HEK293 (cell line): ENCODE results near the gene METTL5.

Source experiments
- CTCF ChIA-PET: fragments of 350-600 bp; formaldehyde crosslinking; extraction: SDS; loops from one replicate; lab custom pipeline; 2021; ENCODE audit warnings: antibody characterized with exemption; lab: Yijun Ruan, JAX
- POLR2A ChIA-PET: fragments of 300-600 bp; formaldehyde crosslinking; extraction: SDS; loops from one replicate; lab custom pipeline; 2020; ENCODE audit warnings: antibody characterized with exemption, inconsistent platforms; lab: Yijun Ruan, JAX
- H3K27ac ChIP-seq: fragments of 200-500 bp; sonication (Bioruptor generic); 2 replicates; pipeline ENCODE4 v1.5.1; 2014; ENCODE audit warnings: low read depth, low read length, control low read depth, inconsistent platforms; ENCODE audit errors: extremely low read depth
- H3K36me3 ChIP-seq, 2 experiments: fragments of 200-500 bp in 1 of 2; sonication (Bioruptor generic) in 1 of 2; 1 replicate in 1 of 2; 2 replicates in 1 of 2; pipeline ENCODE4 v1.5.1; 2014 to 2017; ENCODE audit warnings: inconsistent platforms in 2 of 2, low read length in 2 of 2; ENCODE audit not compliant: control insufficient read depth in 2 of 2, insufficient read depth in 1 of 2
- H3K4me1 ChIP-seq: fragments of 200-500 bp; sonication (Bioruptor generic); 2 replicates; pipeline ENCODE4 v1.5.1; 2014; ENCODE audit warnings: mild to moderate bottlenecking, low read length, inconsistent platforms; ENCODE audit not compliant: control insufficient read depth, insufficient read depth
- H3K4me3 ChIP-seq: 2 replicates; pipeline ENCODE4 v1.5.1; 2011; ENCODE audit warnings: low read depth, mild to moderate bottlenecking, control low read depth, low read length, moderate library complexity
- H3K9me3 ChIP-seq: fragments of 200-500 bp; sonication (Bioruptor generic); 2 replicates; pipeline ENCODE4 v1.5.1; 2014; ENCODE audit warnings: low read depth, low read length, inconsistent platforms; ENCODE audit not compliant: control insufficient read depth, insufficient read depth
- GLI4 ChIP-seq: fragments of 450-650 bp; formaldehyde crosslinking; IDR thresholded peaks from 2 replicates; pipeline ENCODE4 v1.5.1; 2016; ENCODE audit warnings: missing biosample characterization, missing genetic modification characterization
- KLF10 ChIP-seq: fragments of 450-650 bp; IDR thresholded peaks from 2 replicates; pipeline ENCODE4 v1.5.1; 2018; ENCODE audit warnings: missing biosample characterization, mild to moderate bottlenecking, missing genetic modification characterization
- KLF9 ChIP-seq: fragments of 450-650 bp; formaldehyde crosslinking; IDR thresholded peaks from 2 replicates; pipeline ENCODE4 v1.5.1; 2016; ENCODE audit warnings: missing biosample characterization, missing genetic modification characterization, low read depth
- OSR2 ChIP-seq: fragments of 450-650 bp; formaldehyde crosslinking; IDR thresholded peaks from 2 replicates; pipeline ENCODE4 v1.5.1; 2016; ENCODE audit warnings: missing biosample characterization, missing genetic modification characterization
- OVOL3 ChIP-seq: fragments of 450-650 bp; formaldehyde crosslinking; IDR thresholded peaks from 2 replicates; pipeline ENCODE4 v1.5.1; 2016; ENCODE audit warnings: missing biosample characterization, missing genetic modification characterization
- SALL2 ChIP-seq: fragments of 450-650 bp; formaldehyde crosslinking; IDR thresholded peaks from 2 replicates; pipeline ENCODE4 v1.5.0; 2017; ENCODE audit warnings: missing biosample characterization, mild to moderate bottlenecking, missing genetic modification characterization, borderline replicate concordance
- SCRT2 ChIP-seq: fragments of 450-650 bp; formaldehyde crosslinking; IDR thresholded peaks from 2 replicates; pipeline ENCODE4 v1.5.1; 2016; ENCODE audit warnings: missing biosample characterization, missing genetic modification characterization
- SP7 ChIP-seq: fragments of 450-650 bp; formaldehyde crosslinking; IDR thresholded peaks from 2 replicates; pipeline ENCODE4 v1.5.1; 2016; ENCODE audit warnings: missing biosample characterization, missing genetic modification characterization
- TCF7L2 ChIP-seq: IDR thresholded peaks from 2 replicates; pipeline ENCODE4 v1.6.1; 2011; ENCODE audit warnings: low read depth, mild to moderate bottlenecking, inconsistent platforms, low read length, moderate library complexity, borderline replicate concordance
- YY2 ChIP-seq: fragments of 450-650 bp; formaldehyde crosslinking; IDR thresholded peaks from 2 replicates; pipeline ENCODE4 v1.5.1; 2016; ENCODE audit warnings: missing biosample characterization, missing genetic modification characterization
- ZBTB11 ChIP-seq: fragments of 450-650 bp; formaldehyde crosslinking; conservative IDR thresholded peaks from 2 replicates; pipeline ENCODE4 v1.5.1; 2016; ENCODE audit warnings: low read depth, missing biosample characterization, missing genetic modification characterization
- ZBTB7A ChIP-seq: fragments of 450-650 bp; formaldehyde crosslinking; IDR thresholded peaks from 2 replicates; pipeline ENCODE4 v1.5.1; 2016; ENCODE audit warnings: low read depth, missing biosample characterization, missing genetic modification characterization
- ZNF121 ChIP-seq: fragments of 450-650 bp; formaldehyde crosslinking; IDR thresholded peaks from 2 replicates; pipeline ENCODE4 v1.5.1; 2016; ENCODE audit warnings: missing biosample characterization, missing genetic modification characterization
- ZNF155 ChIP-seq: fragments of 450-650 bp; formaldehyde crosslinking; IDR thresholded peaks from 2 replicates; pipeline ENCODE4 v1.5.1; 2016; ENCODE audit warnings: missing biosample characterization, missing genetic modification characterization
- ZNF174 ChIP-seq: fragments of 450-650 bp; formaldehyde crosslinking; IDR thresholded peaks from 2 replicates; pipeline ENCODE4 v1.5.0; 2017; ENCODE audit warnings: missing biosample characterization, mild to moderate bottlenecking, missing genetic modification characterization
- ZNF175 ChIP-seq: fragments of 450-650 bp; formaldehyde crosslinking; IDR thresholded peaks from 2 replicates; pipeline ENCODE4 v1.5.1; 2016; ENCODE audit warnings: missing biosample characterization, missing genetic modification characterization
- ZNF19 ChIP-seq: fragments of 450-650 bp; formaldehyde crosslinking; IDR thresholded peaks from 2 replicates; pipeline ENCODE4; 2016; ENCODE audit warnings: missing biosample characterization, missing genetic modification characterization, low read depth
- ZNF223 ChIP-seq: fragments of 450-650 bp; formaldehyde crosslinking; IDR thresholded peaks from 2 replicates; pipeline ENCODE4 v1.5.1; 2016; ENCODE audit warnings: missing biosample characterization, missing genetic modification characterization
- ZNF280D ChIP-seq: fragments of 450-650 bp; formaldehyde crosslinking; IDR thresholded peaks from 2 replicates; pipeline ENCODE4 v1.5.1; 2016; ENCODE audit warnings: missing biosample characterization, missing genetic modification characterization
- ZNF404 ChIP-seq: fragments of 450-650 bp; formaldehyde crosslinking; IDR thresholded peaks from 2 replicates; pipeline ENCODE4 v1.5.1; 2017; ENCODE audit warnings: missing biosample characterization, missing genetic modification characterization
- ZNF473 ChIP-seq: fragments of 450-650 bp; formaldehyde crosslinking; IDR thresholded peaks from 2 replicates; pipeline ENCODE4 v1.5.1; 2017; ENCODE audit warnings: missing biosample characterization, missing genetic modification characterization
- ZNF514 ChIP-seq: fragments of 450-650 bp; formaldehyde crosslinking; IDR thresholded peaks from 2 replicates; pipeline ENCODE4 v1.5.1; 2016; ENCODE audit warnings: missing biosample characterization, missing genetic modification characterization
- ZNF639 ChIP-seq: fragments of 450-650 bp; formaldehyde crosslinking; IDR thresholded peaks from 2 replicates; pipeline ENCODE4 v1.5.1; 2016; ENCODE audit warnings: missing biosample characterization, missing genetic modification characterization
- ZNF660 ChIP-seq: fragments of 450-650 bp; IDR thresholded peaks from 2 replicates; pipeline ENCODE4 v1.5.1; 2018; ENCODE audit warnings: missing biosample characterization, mild to moderate bottlenecking, missing genetic modification characterization
- ZNF830 ChIP-seq: fragments of 450-650 bp; IDR thresholded peaks from 2 replicates; pipeline ENCODE4 v1.5.0; 2018; ENCODE audit warnings: missing biosample characterization, missing genetic modification characterization, low read depth, mild to moderate bottlenecking, moderate library complexity

The METTL5 gene

GRCh38 chr2:169795181-169795580 lies 29.5 kb downstream of the METTL5 start:
- H3K4me1 ChIP-seq, result no peaks in the 10 kb centered on the region
- CTCF ChIA-PET, result interaction anchor here (0.8 to 1.1 kb wide), 2 partner anchors 26 to 267 kb away, joined by 3 to 4 read pairs; no protein-coding TSS in a partner anchor
- POLR2A ChIA-PET, result interaction anchor here (1.2 kb wide), 1 partner anchor 33 kb away, joined by 4 read pairs; no protein-coding TSS in a partner anchor

GRCh38 chr2:169790581-169790980 lies 34.1 kb downstream of the METTL5 start:
- TF ChIP-seq GLI4 (tag by site-specific recombination) (no peak), ZNF830 (tag by site-specific recombination) (no peak), ZBTB11 (tag by site-specific recombination) (no peak), ZNF404 (tag by site-specific recombination) (no peak), ZNF175 (tag by site-specific recombination) (no peak), ZNF121 (tag by site-specific recombination) (no peak), ZNF514 (tag by site-specific recombination) (no peak), ZNF639 (tag by site-specific recombination) (no peak), ZNF660 (tag by site-specific recombination) (no peak), YY2 (no peak), SP7 (tag by site-specific recombination) (no peak), SALL2 (no peak), ZNF223 (no peak), KLF10 (tag by site-specific recombination) (no peak)
- TF ChIP-seq, all 188 proteins: peak for 0
- H3K9me3 ChIP-seq, result no peaks in the 10 kb centered on the region
- no peak overlapping the region for H3K27ac ChIP-seq
- ChIA-PET POLR2A (interaction anchor here (0.6 to 1.6 kb wide), 3 partner anchors 8 to 152 kb away, joined by 3 to 4 read pairs (median 3); partner anchors contain the start of gene SSB), CTCF (interaction anchor here (0.6 to 1.2 kb wide), 5 partner anchors 14 to 366 kb away, joined by 3 to 5 read pairs (median 3); no protein-coding TSS in a partner anchor)
- H3K36me3 ChIP-seq, result no peaks in the 10 kb centered on the region
- no peak overlapping the region for H3K4me3 ChIP-seq
- H3K4me1 ChIP-seq, result no peaks in the 10 kb centered on the region

More at GRCh38 chr2:169795181-169795580, 29.5 kb downstream of the METTL5 start:
- Histone ChIP-seq H3K4me3 (no peak overlapping the region), H3K9me3 (no peaks in the 10 kb centered on the region), H3K36me3 (no peaks in the 10 kb centered on the region), H3K27ac (no peak overlapping the region)
- no peak for TF ChIP-seq ZBTB7A (tag by site-specific recombination)
- TF ChIP-seq SCRT2 (tag by site-specific recombination), result peak; percentile 35; the same call in 1 of the 2 replicates

GRCh38 chr2:169782513-169782912 lies 42.2 kb downstream of the METTL5 start:
- ChIA-PET POLR2A (no interaction called here), CTCF (interaction anchor here (0.6 to 0.9 kb wide), 5 partner anchors 108 to 596 kb away, joined by 3 to 4 read pairs (median 3); no protein-coding TSS in a partner anchor)
- H3K4me1 ChIP-seq, result no peaks in the 10 kb centered on the region
- H3K4me3 ChIP-seq, result no peak overlapping the region
- H3K36me3 ChIP-seq, result no peaks in the 10 kb centered on the region
- TF ChIP-seq OSR2 (no peak), OVOL3 (tag by site-specific recombination) (no peak), TCF7L2 (no peak), ZNF473 (no peak), ZNF19 (tag by site-specific recombination) (no peak), ZNF174 (tag by site-specific recombination) (no peak), ZNF280D (tag by site-specific recombination) (no peak), KLF9 (no peak), ZNF155 (tag by site-specific recombination) (no peak)
- H3K27ac ChIP-seq, result no peak overlapping the region
- no peaks in the 10 kb centered on the region for H3K9me3 ChIP-seq
